Liver (tissue), 3 donors: Measurements from ENCODE around the gene HEPN1.

Experiments used
- ATF3 ChIP-seq: IDR thresholded peaks from 2 replicates; pipeline ENCODE4 v1.6.1; 2016; ENCODE audit warnings: antibody characterized with exemption
- TF ChIP-seq, protein P1 (sequence below): fragments of 150-350 bp; IDR thresholded peaks from 2 replicates; pipeline ENCODE4 v1.5.1; 2017; ENCODE audit warnings: improper control_type of control experiment, low read depth, low read length; ENCODE audit not compliant: missing input control
- donor health status: healthy.
- donor health status: healthy.

- TF ChIP-seq, protein P1, sequence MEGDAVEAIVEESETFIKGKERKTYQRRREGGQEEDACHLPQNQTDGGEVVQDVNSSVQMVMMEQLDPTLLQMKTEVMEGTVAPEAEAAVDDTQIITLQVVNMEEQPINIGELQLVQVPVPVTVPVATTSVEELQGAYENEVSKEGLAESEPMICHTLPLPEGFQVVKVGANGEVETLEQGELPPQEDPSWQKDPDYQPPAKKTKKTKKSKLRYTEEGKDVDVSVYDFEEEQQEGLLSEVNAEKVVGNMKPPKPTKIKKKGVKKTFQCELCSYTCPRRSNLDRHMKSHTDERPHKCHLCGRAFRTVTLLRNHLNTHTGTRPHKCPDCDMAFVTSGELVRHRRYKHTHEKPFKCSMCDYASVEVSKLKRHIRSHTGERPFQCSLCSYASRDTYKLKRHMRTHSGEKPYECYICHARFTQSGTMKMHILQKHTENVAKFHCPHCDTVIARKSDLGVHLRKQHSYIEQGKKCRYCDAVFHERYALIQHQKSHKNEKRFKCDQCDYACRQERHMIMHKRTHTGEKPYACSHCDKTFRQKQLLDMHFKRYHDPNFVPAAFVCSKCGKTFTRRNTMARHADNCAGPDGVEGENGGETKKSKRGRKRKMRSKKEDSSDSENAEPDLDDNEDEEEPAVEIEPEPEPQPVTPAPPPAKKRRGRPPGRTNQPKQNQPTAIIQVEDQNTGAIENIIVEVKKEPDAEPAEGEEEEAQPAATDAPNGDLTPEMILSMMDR: peak; percentile 33
- TF ChIP-seq ATF3: no peak
Observed at GRCh38 chr11:124915541-124916369, 3.3 kb upstream of the HEPN1 start.
